Activated naive CD4-positive, alpha-beta T cell treated with anti-CD3 and anti-CD28 coated beads, Interleukin-2, amount 10 ng/mL, durations not matched to agents 7 days and 5 days (primary cell): ENCODE measurements around the gene ALG14.
"Not testable (repeated sequence)": the region's sequence is repeated elsewhere in the genome, so short reads cannot be mapped to it uniquely, and the experiment has no call there.

Experiments used
- CTCF ChIA-PET: fragments of 350-600 bp; sonication (Branson Sonifier 250); formaldehyde crosslinking; loops from one replicate; lab custom pipeline; 2021; ENCODE audit warnings: antibody characterized with exemption; lab: Charles Lee
- DNase-seq: peaks from one replicate; pipeline ENCODE4 v3.0.0-alpha.2; 2020
- H3K27ac Mint-ChIP-seq: one replicate; pipeline ENCODE4 v1.8.0; 2021; ENCODE audit warnings: mild to moderate bottlenecking, moderate library complexity, mixed read lengths
- H3K27me3 Mint-ChIP-seq: one replicate; pipeline ENCODE4 v1.8.0; 2021; ENCODE audit warnings: mild to moderate bottlenecking, mixed read lengths
- H3K36me3 Mint-ChIP-seq: one replicate; pipeline ENCODE4 v1.8.0; 2021; ENCODE audit warnings: mixed read lengths
- H3K4me1 Mint-ChIP-seq: one replicate; pipeline ENCODE4 v1.8.0; 2021; ENCODE audit warnings: mixed read lengths
- H3K4me3 Mint-ChIP-seq: one replicate; pipeline ENCODE4 v1.8.0; 2021; ENCODE audit warnings: mild to moderate bottlenecking, moderate library complexity, mixed read lengths
- H3K9me3 Mint-ChIP-seq: one replicate; pipeline ENCODE4 v1.8.0; 2021; ENCODE audit warnings: mixed read lengths

ALG14 gene

DNA sequence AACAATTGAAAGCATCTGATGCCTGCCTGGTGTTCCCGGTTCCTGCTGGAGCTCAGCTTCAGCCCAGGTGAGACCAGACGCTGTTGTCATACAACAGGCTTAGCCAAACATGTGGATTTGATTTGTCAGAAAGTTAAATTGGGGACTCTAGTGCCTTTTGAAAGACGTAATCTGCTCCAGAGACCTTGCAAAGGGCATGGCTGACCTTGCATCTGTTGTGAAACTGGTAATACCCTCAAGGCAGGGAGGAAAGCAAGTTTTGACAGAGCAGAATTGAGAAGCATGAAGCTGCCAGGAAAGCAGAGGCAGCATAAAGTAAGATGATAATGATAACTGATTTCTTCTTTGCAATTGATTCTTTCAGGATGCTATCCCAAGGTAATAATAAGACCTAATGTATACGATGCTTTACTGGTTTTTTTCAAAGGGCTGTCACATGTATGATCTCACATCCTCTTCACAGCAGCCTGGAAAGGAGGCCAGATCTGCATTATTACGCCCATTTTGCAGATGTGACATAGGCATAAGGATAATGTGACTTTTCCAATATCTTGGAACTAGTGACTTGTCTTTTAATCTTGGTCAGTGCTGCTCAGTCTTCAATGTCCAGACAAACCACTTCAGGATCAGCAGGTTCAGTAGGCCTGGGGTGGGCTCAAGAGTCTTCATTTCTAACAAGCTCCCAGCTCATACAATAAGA is 121.1 kb downstream of the ALG14 start:
- H3K4me1 Mint-ChIP-seq = no peaks in the 10 kb centered on the region
- no peaks in the 10 kb centered on the region for H3K27me3 Mint-ChIP-seq
- CTCF ChIA-PET = no interaction called here
- H3K27ac Mint-ChIP-seq = no peak overlapping the region
- no peaks in the 10 kb centered on the region for H3K36me3 Mint-ChIP-seq
- H3K9me3 Mint-ChIP-seq = no peaks in the 10 kb centered on the region
- no peak for DNase-seq
- H3K4me3 Mint-ChIP-seq = no peak overlapping the region

DNA sequence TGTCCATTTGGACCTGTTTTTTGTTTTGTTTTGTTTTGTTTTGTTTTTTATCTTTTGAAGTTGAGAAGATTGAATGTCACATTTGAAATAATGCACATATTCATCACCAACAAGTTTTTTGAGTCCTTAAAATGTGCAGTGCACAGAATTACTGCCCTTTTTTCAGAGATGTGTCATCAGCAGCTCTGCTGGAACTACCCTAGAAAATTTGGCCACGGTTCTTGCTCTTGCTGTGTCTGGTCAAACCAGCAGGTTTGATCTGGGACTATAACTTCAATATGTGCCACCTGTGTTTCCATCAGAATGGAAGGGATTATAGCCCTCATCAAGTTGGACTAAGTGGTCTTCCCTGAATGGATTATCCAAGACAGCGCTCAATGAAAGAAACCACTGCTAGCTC is 121.7 kb downstream of the ALG14 start:
- CTCF ChIA-PET = no interaction called here
- H3K27me3 Mint-ChIP-seq = no peaks in the 10 kb centered on the region
- H3K4me3 Mint-ChIP-seq = no peak overlapping the region
- no peaks in the 10 kb centered on the region for H3K4me1 Mint-ChIP-seq
- no peak overlapping the region for H3K27ac Mint-ChIP-seq
- H3K36me3 Mint-ChIP-seq = no peaks in the 10 kb centered on the region
- H3K9me3 Mint-ChIP-seq = no peaks in the 10 kb centered on the region
- no peak for DNase-seq

GRCh38 chr1:94949681-94950661 is 122.8 kb downstream of the ALG14 start:
- Mint-ChIP-seq H3K4me1 (no peaks in the 10 kb centered on the region), H3K36me3 (no peaks in the 10 kb centered on the region), H3K27me3 (no peaks in the 10 kb centered on the region), H3K9me3 (no peaks in the 10 kb centered on the region), H3K4me3 (no peak overlapping the region), H3K27ac (no peak overlapping the region)
- CTCF ChIA-PET = no interaction called here
- no peak for DNase-seq

GRCh38 chr1:94947437-94947836 is 125.3 kb downstream of the ALG14 start:
- no peaks in the 10 kb centered on the region for H3K36me3 Mint-ChIP-seq
- no peak overlapping the region for H3K4me3 Mint-ChIP-seq
- no peak for DNase-seq
- no peak overlapping the region for H3K27ac Mint-ChIP-seq
- peaks cover 11% of the 10 kb centered on the region for H3K27me3 Mint-ChIP-seq
- no peaks in the 10 kb centered on the region for H3K4me1 Mint-ChIP-seq
- no peaks in the 10 kb centered on the region for H3K9me3 Mint-ChIP-seq
- CTCF ChIA-PET = interaction anchor here (0.6 kb wide), 1 partner anchor 94 kb away, joined by 3 read pairs; no protein-coding TSS in a partner anchor

DNA sequence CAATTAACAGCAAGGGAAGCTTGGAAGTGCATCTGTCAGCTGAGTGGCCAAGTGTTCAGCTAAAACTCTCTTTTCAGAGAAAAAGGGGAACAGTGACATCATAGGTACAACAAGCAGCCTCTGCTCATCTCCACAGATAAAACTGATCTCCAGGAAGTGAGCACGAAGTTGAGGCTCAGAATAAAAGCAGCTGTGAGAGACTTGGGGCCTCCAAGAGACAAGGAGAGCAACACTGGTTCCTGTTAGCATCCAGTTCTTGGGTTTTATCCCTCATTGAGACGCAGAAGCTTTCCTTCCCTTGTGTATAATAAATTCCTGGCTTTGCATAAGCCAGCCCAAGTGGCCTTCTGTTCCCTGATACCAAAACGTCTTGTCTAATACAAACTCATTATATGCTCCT is 125.9 kb downstream of the ALG14 start:
- Mint-ChIP-seq H3K36me3 (no peaks in the 10 kb centered on the region), H3K4me3 (no peak overlapping the region), H3K9me3 (no peaks in the 10 kb centered on the region), H3K27ac (no peak overlapping the region), H3K4me1 (no peaks in the 10 kb centered on the region), H3K27me3 (peaks cover 11% of the 10 kb centered on the region)
- no peak for DNase-seq
- CTCF ChIA-PET = no interaction called here

DNA sequence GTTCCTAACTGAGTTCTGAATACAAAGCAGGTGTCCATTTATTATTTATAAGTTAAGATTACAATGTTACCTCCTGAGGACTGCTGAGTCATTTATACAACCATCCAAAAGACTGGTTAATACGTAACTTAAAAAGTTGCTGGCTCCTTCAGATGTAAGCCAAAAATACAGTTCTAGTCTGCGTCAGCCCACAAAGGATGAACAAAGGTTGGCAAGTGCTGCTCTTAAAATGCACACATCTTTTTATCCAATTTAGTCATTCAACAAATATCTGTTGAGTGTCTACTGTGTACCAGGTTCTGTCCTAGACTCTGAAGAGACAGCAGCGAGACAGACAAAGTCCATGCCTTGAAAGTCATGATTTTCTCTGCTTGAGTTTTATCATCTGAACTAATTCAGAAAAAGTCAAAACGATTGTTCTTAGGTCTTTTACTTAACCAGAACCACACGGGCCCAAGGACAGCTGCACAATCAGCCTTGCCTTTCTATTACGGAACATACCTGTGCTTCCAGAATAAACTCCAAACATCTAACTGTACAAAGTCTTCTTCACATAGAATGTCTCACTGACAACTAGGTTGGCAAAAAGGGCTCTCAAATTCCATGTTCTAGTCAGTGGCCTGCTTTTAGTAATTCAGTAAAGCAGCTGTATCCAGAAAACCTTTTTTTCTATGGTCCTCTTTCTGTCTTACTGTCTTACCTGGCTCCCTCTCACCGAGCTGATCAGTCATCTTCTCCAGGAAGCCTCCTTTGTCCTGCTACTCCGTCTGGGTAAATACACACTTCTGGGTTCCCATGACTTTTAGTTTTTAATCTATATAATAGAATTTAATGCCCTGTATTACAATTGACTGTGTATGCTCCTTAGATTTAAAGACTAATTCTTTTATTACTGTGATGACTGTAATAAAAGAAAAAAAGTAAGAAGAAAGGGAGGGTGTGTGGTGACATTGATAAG is 130.3 kb downstream of the ALG14 start:
- Mint-ChIP-seq H3K27me3 (peaks cover 20% of the 10 kb centered on the region), H3K9me3 (no peaks in the 10 kb centered on the region), H3K27ac (no peak overlapping the region), H3K4me1 (no peaks in the 10 kb centered on the region), H3K36me3 (no peaks in the 10 kb centered on the region), H3K4me3 (no peak overlapping the region)
- CTCF ChIA-PET = no interaction called here
- DNase-seq = no peak

DNA sequence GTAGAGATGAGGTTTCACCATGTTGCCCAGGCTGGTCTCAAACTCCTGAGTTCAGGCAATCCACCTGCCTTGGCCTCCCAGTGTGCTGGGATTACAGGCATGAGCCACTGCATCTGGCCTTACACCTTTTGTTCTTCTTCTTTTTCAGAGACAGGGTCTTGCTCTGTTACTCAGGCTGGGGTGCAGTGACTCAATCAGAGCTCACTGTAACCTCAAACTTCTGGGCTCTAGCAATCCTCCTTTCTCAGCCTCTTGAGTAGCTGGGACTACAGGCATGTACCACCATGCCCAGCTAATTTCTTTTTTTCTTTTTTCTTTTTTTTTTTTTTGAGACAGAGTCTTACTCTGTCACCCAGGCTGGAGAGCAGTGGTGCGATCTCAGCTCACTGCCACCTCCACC is 131.3 kb downstream of the ALG14 start:
- H3K9me3 Mint-ChIP-seq, H3K27ac Mint-ChIP-seq, DNase-seq, H3K36me3 Mint-ChIP-seq, H3K4me3 Mint-ChIP-seq, CTCF ChIA-PET, H3K4me1 Mint-ChIP-seq: not testable (repeated sequence)
- peaks cover 20% of the 10 kb centered on the region for H3K27me3 Mint-ChIP-seq

DNA sequence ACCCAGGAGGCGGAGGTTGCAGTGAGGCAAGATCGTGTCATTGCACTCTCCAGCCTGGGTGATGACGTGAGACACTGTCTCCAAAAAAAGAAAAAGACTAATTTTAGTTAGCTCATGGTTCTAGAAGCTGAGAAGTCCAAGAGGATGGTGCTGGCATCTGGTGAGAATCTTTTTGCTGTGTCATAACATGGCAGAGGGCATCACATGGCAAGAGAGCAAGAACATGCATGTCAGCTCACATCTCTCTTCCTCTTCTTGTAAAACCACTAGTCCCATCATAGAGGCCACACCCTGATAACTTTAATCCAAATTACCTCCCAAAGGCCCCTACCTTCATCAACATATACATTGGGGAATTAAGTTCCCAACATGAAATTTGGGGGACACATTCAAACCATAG is 132.0 kb downstream of the ALG14 start:
- Mint-ChIP-seq H3K4me1 (peaks cover 2% of the 10 kb centered on the region), H3K27me3 (peaks cover 25% of the 10 kb centered on the region), H3K9me3 (no peaks in the 10 kb centered on the region), H3K4me3 (no peak overlapping the region), H3K36me3 (no peaks in the 10 kb centered on the region), H3K27ac (no peak overlapping the region)
- CTCF ChIA-PET = no interaction called here
- no peak for DNase-seq

DNA sequence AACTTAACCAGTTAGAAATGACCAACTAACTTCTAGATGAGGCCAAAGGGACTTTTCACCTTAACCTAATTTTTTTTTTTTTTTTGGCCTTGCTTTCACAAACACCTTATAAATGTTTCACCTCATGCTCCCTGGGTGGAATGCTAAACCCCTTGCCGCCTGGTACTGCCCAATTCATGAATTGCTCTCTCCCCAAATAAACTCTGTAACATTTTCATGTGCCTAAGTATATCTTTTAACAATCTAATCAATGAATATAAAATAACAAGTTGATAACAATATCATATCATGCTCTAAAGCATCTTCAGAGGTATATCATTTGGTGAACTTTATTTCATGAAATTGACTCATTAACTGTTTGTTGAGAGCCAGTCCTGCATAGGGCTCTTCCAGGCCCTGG is 134.9 kb downstream of the ALG14 start:
- H3K27me3 Mint-ChIP-seq = peaks cover 17% of the 10 kb centered on the region
- no peaks in the 10 kb centered on the region for H3K36me3 Mint-ChIP-seq
- CTCF ChIA-PET = no interaction called here
- DNase-seq = no peak
- peaks cover 5% of the 10 kb centered on the region for H3K4me1 Mint-ChIP-seq
- H3K9me3 Mint-ChIP-seq = no peaks in the 10 kb centered on the region
- no peak overlapping the region for H3K4me3 Mint-ChIP-seq
- no peak overlapping the region for H3K27ac Mint-ChIP-seq

GRCh38 chr1:94936861-94937620 is 135.7 kb downstream of the ALG14 start:
- CTCF ChIA-PET = no interaction called here
- Mint-ChIP-seq H3K4me1 (peaks cover 5% of the 10 kb centered on the region), H3K27ac (no peak overlapping the region), H3K4me3 (no peak overlapping the region), H3K27me3 (peaks cover 18% of the 10 kb centered on the region), H3K9me3 (no peaks in the 10 kb centered on the region), H3K36me3 (no peaks in the 10 kb centered on the region)
- no peak for DNase-seq

DNA sequence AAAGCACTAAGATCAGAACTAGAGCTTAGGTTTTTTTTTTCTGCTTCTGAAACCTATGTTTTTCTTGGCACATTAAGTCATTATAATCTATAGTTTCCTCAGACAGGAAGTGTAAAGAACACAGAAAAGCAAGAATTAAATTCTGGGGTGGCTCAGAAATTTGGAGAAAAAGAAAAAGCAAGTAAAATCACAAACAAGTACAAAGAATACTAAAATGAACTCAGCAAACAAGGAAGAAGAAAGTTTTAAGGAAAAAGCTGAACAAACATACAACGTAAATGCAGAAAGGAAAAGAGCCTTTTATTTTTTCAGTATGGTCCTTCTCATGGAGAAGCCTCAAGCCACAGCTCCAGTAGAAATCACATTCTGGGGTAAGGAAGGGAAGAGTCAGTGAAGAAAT is 137.3 kb downstream of the ALG14 start:
- Mint-ChIP-seq H3K27ac (no peak overlapping the region), H3K4me1 (peaks cover 5% of the 10 kb centered on the region), H3K36me3 (no peaks in the 10 kb centered on the region), H3K9me3 (no peaks in the 10 kb centered on the region), H3K4me3 (no peak overlapping the region), H3K27me3 (peaks cover 14% of the 10 kb centered on the region)
- CTCF ChIA-PET = no interaction called here
- no peak for DNase-seq

GRCh38 chr1:94935034-94935433 is 137.7 kb downstream of the ALG14 start:
- no peaks in the 10 kb centered on the region for H3K36me3 Mint-ChIP-seq
- no peak overlapping the region for H3K27ac Mint-ChIP-seq
- H3K4me1 Mint-ChIP-seq = peaks cover 5% of the 10 kb centered on the region
- peaks cover 14% of the 10 kb centered on the region for H3K27me3 Mint-ChIP-seq
- no peak overlapping the region for H3K4me3 Mint-ChIP-seq
- CTCF ChIA-PET = no interaction called here
- no peak for DNase-seq
- H3K9me3 Mint-ChIP-seq = no peaks in the 10 kb centered on the region

GRCh38 chr1:94934551-94934950 is 138.2 kb downstream of the ALG14 start:
- no peak overlapping the region for H3K4me3 Mint-ChIP-seq
- CTCF ChIA-PET = no interaction called here
- peaks cover 17% of the 10 kb centered on the region for H3K27me3 Mint-ChIP-seq
- no peak for DNase-seq
- no peaks in the 10 kb centered on the region for H3K36me3 Mint-ChIP-seq
- no peaks in the 10 kb centered on the region for H3K9me3 Mint-ChIP-seq
- peaks cover 5% of the 10 kb centered on the region for H3K4me1 Mint-ChIP-seq
- no peak overlapping the region for H3K27ac Mint-ChIP-seq
